ENCODE data around the gene MRGPRF. TPM values are rescaled to one million over a fixed set of nuclear protein-coding genes. Genes with fewer than 3 reads are reported as not detected.

Gene MRGPRF
- total RNA-seq, 4 donors from 2014 or later = 4.2 to 21.9 (median 5.2) TPM

- Histone ChIP-seq H3K9me3 (no peaks in the 10 kb centered on the region), H3K27me3 (peaks cover 0 to 6% of the 10 kb centered on the region in 2 donors), H3K27ac (peak overlapping the region in 1 of 4 donors; percentile 96), H3K36me3 (peaks cover 0 to 7% (median 0%) of the 10 kb centered on the region in 3 donors), H3K4me1 (peaks cover 0 to 54% (median 0%) of the 10 kb centered on the region in 4 donors), H3K4me3 (no peak overlapping the region)
- TF ChIP-seq POLR2A (IDR thresholded peaks at IDR 0.05) (no peak), CTCF (IDR thresholded peaks at IDR 0.05) (no peak)
- DNase-seq = no peak
Measured at GRCh38 chr11:69006816-69007215, 6.2 kb downstream of the MRGPRF start.

GRCh38 chr11:69005631-69006368 is 7.2 kb downstream of the MRGPRF start:
- DNase-seq = peak in 2 of 3 donors; percentile 37 to 41
- no peak overlapping the region for H3K4me3 ChIP-seq
- peaks cover 0 to 2% of the 10 kb centered on the region in 2 donors for H3K27me3 ChIP-seq
- peak overlapping the region in 1 of 4 donors; percentile 96 for H3K27ac ChIP-seq
- H3K36me3 ChIP-seq = peaks cover 0 to 7% (median 0%) of the 10 kb centered on the region in 3 donors
- H3K4me1 ChIP-seq = peaks cover 0 to 53% (median 0%) of the 10 kb centered on the region in 4 donors
- no peaks in the 10 kb centered on the region for H3K9me3 ChIP-seq
- TF ChIP-seq POLR2A (IDR thresholded peaks at IDR 0.05) = no peak
- no peak for TF ChIP-seq CTCF (IDR thresholded peaks at IDR 0.05)

DNA sequence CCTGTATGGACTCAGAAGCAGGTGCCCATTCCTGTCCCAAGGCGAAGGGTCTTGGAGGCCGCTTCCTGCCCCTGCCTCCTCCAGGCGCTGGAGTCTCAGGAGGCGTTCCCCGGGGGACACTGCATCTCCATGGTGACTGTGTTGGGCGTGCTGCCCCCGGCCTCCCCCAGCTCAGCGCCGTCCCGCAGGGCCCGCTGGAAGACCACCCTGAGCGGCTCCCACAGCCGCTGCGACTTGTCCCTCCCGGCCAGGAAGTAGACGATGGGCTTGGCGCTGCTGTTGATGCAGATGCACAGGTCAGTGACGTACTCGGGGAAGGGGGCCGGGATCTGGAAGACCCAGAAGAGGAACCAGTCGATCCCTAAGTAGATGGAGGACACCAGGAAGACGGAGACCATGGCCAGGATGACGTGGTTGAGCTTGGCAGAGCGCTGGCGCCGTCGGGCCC is 7.8 kb downstream of the MRGPRF start:
- TF ChIP-seq CTCF (IDR thresholded peaks at IDR 0.05) (no peak), POLR2A (IDR thresholded peaks at IDR 0.05) (no peak)
- H3K4me3 ChIP-seq = no peak overlapping the region
- H3K9me3 ChIP-seq = no peaks in the 10 kb centered on the region
- peaks cover 0 to 7% (median 0%) of the 10 kb centered on the region in 3 donors for H3K36me3 ChIP-seq
- H3K27me3 ChIP-seq = no peaks in the 10 kb centered on the region
- peak overlapping the region in 1 of 4 donors; percentile 96 for H3K27ac ChIP-seq
- H3K4me1 ChIP-seq = peaks cover 0 to 53% (median 0%) of the 10 kb centered on the region in 4 donors
- DNase-seq = peak in 1 of 3 donors; percentile 26

GRCh38 chr11:69004411-69005182 is 8.4 kb downstream of the MRGPRF start:
- H3K4me1 ChIP-seq = peaks cover 0 to 48% (median 0%) of the 10 kb centered on the region in 4 donors
- DNase-seq = peak in 1 of 3 donors; percentile 36
- peaks cover 0 to 7% (median 0%) of the 10 kb centered on the region in 3 donors for H3K36me3 ChIP-seq

More at GRCh38 chr11:69004411-69005182, 8.4 kb downstream of the MRGPRF start:
- TF ChIP-seq CTCF (IDR thresholded peaks at IDR 0.05) (no peak), POLR2A (IDR thresholded peaks at IDR 0.05) (no peak)
- H3K27ac ChIP-seq = peak overlapping the region in 1 of 4 donors; percentile 96
- no peak overlapping the region for H3K4me3 ChIP-seq
- H3K27me3 ChIP-seq = no peaks in the 10 kb centered on the region
- no peaks in the 10 kb centered on the region for H3K9me3 ChIP-seq

Measured in Peyer's patch (tissue), 4 donors.